Fibroblast of the aortic adventitia (primary cell): ENCODE results near the gene TMEM229B. TPM values are rescaled to one million over a fixed set of nuclear protein-coding genes. Genes with fewer than 3 reads are reported as not detected.

Source experiments
- DNase-seq: peaks from one replicate; pipeline ENCODE4 v3.0.0-alpha.2; 2010; ENCODE audit warnings: low read depth
- H3K4me3 ChIP-seq: 2 replicates; pipeline ENCODE4 v1.5.1; 2011; ENCODE audit warnings: low read depth, mild to moderate bottlenecking, control low read depth, low read length, moderate library complexity
- CTCF ChIP-seq: IDR thresholded peaks from 2 replicates; pipeline ENCODE4 v1.5.1; 2011; ENCODE audit warnings: mild to moderate bottlenecking, low read length, control low read depth, inconsistent platforms; ENCODE audit not compliant: insufficient read depth
- total RNA-seq: library from RNA; depleted of rRNA; stranded (reverse); fragments of >200 nt; gene quantifications from 2 replicates; pipeline ENCODE4 v1.2.3, GENCODE V29; 2012; ENCODE audit warnings: low replicate concordance

The TMEM229B gene
- total RNA-seq, 1 donor: 0.81 TPM

- no peak overlapping the region for H3K4me3 ChIP-seq
- DNase-seq: no peak
- no peak for TF ChIP-seq CTCF
Measured at GRCh38 chr14:67524634-67524963, 36.1 kb upstream of the TMEM229B start.

GRCh38 chr14:67523764-67524633, 35.5 kb upstream of the TMEM229B start:
- TF ChIP-seq CTCF: no peak
- H3K4me3 ChIP-seq: no peak overlapping the region
- no peak for DNase-seq

GRCh38 chr14:67522270-67522669, 33.7 kb upstream of the TMEM229B start:
- H3K4me3 ChIP-seq: no peak overlapping the region
- no peak for DNase-seq
- no peak for TF ChIP-seq CTCF

- no peak overlapping the region for H3K4me3 ChIP-seq
- DNase-seq: no peak
- TF ChIP-seq CTCF: no peak
Measured at GRCh38 chr14:67520482-67520881, 32.0 kb upstream of the TMEM229B start.

- no peak overlapping the region for H3K4me3 ChIP-seq
- DNase-seq: no peak
- no peak for TF ChIP-seq CTCF
Measured at GRCh38 chr14:67519406-67519805, 30.9 kb upstream of the TMEM229B start.

- peak; percentile 24 for TF ChIP-seq CTCF
- H3K4me3 ChIP-seq: no peak overlapping the region
- DNase-seq: peak; percentile 52
Measured at GRCh38 chr14:67517083-67517482, 28.6 kb upstream of the TMEM229B start.

- H3K4me3 ChIP-seq: no peak overlapping the region
- TF ChIP-seq CTCF: no peak
- no peak for DNase-seq
Measured at GRCh38 chr14:67516676-67517075, 28.2 kb upstream of the TMEM229B start.
